Right lobe of liver (tissue), 4 donors: ENCODE data around the gene SLC44A1.

Source experiments
- POLR2A ChIP-seq: fragments of 450-650 bp; IDR thresholded peaks from one replicate; pipeline ENCODE4 v1.6.1; 2017; ENCODE audit warnings: antibody characterized with exemption, mild to moderate bottlenecking
- TF ChIP-seq, protein P1 (sequence below), 4 donors: fragments of 200-600 bp in 3 of 4; fragments of 450-650 bp in 1 of 4; IDR thresholded peaks; one replicate each; pipeline versions ENCODE4 v1.5.1 to v1.8.0; 2016 to 2022; ENCODE audit warnings: antibody characterized with exemption in 4 of 4, mild to moderate bottlenecking in 2 of 4
- donor health status: DM: no; HTN: no; CAD: no.
- donor health status: DM: no; HTN: no; CAD: no.
- donor health status: DM: no; HTN: yes; CAD: no.

DNA sequence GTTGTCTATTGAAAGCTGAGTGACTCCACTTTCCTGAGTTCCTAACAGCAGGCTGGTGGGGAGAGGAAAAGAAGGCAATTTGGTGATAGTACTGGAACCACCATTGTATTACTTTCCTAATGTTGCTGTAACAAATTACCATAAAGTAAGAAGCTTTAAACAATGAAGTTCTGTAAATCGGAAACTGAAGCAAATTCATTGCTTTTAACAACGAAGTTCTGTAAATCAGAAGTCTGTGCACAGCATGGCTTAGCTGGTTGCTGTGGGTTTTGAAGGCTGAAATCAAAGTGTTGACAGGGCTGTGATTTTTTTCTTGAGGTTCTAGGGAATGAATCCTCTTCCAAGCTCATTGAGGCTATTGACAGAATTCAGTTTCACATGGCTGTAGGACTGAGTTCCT lies 72.3 kb downstream of the SLC44A1 start:
- TF ChIP-seq, protein P1, sequence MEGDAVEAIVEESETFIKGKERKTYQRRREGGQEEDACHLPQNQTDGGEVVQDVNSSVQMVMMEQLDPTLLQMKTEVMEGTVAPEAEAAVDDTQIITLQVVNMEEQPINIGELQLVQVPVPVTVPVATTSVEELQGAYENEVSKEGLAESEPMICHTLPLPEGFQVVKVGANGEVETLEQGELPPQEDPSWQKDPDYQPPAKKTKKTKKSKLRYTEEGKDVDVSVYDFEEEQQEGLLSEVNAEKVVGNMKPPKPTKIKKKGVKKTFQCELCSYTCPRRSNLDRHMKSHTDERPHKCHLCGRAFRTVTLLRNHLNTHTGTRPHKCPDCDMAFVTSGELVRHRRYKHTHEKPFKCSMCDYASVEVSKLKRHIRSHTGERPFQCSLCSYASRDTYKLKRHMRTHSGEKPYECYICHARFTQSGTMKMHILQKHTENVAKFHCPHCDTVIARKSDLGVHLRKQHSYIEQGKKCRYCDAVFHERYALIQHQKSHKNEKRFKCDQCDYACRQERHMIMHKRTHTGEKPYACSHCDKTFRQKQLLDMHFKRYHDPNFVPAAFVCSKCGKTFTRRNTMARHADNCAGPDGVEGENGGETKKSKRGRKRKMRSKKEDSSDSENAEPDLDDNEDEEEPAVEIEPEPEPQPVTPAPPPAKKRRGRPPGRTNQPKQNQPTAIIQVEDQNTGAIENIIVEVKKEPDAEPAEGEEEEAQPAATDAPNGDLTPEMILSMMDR (IDR thresholded peaks at IDR 0.05) = no peak
- TF ChIP-seq POLR2A = no peak
